Osteocyte (in vitro differentiated cells): ENCODE results near the gene WNT5A. TPM values are rescaled to one million over a fixed set of nuclear protein-coding genes. Genes with fewer than 3 reads are reported as not detected.

Source experiments
- DNase-seq: peaks from one replicate; pipeline ENCODE4 v3.0.0; 2021; ENCODE audit warnings: mixed read lengths; ENCODE audit not compliant: unreplicated experiment; ENCODE audit errors: extremely low spot score
- H3K27ac Mint-ChIP-seq: one replicate; pipeline ENCODE4 v1.8.0; 2021; ENCODE audit warnings: mild to moderate bottlenecking, mixed read lengths; ENCODE audit not compliant: unreplicated experiment
- H3K27me3 Mint-ChIP-seq: one replicate; pipeline ENCODE4 v1.8.0; 2021; ENCODE audit warnings: mixed read lengths; ENCODE audit not compliant: unreplicated experiment
- H3K36me3 Mint-ChIP-seq: one replicate; pipeline ENCODE4 v1.8.0; 2021; ENCODE audit warnings: mixed read lengths; ENCODE audit not compliant: unreplicated experiment
- H3K4me1 Mint-ChIP-seq: one replicate; pipeline ENCODE4 v1.8.0; 2021; ENCODE audit warnings: mixed read lengths; ENCODE audit not compliant: unreplicated experiment
- H3K4me3 Mint-ChIP-seq: one replicate; pipeline ENCODE4 v1.8.0; 2021; ENCODE audit warnings: mild to moderate bottlenecking, moderate library complexity, mixed read lengths; ENCODE audit not compliant: unreplicated experiment
- H3K9me3 Mint-ChIP-seq: one replicate; pipeline ENCODE4 v1.8.0; 2021; ENCODE audit warnings: mixed read lengths; ENCODE audit not compliant: unreplicated experiment
- CTCF ChIP-seq: fragments of 200-600 bp; sonication (generic); IDR thresholded peaks from 2 replicates; pipeline ENCODE4 v1.5.0; 2021; ENCODE audit warnings: antibody characterized with exemption, mild to moderate bottlenecking, moderate library complexity
- total RNA-seq: library from RNA; stranded (reverse); gene quantifications from 2 replicates; pipeline ENCODE4 v1.2.1, GENCODE V29; 2021

Gene WNT5A
- total RNA-seq, 1 donor from 2014 or later: 30.4 TPM

GRCh38 chr3:55514962-55515361, 27.9 kb upstream of the WNT5A start:
- no peak for TF ChIP-seq CTCF
- H3K9me3 Mint-ChIP-seq: no peaks in the 10 kb centered on the region
- no peak for DNase-seq
- H3K4me1 Mint-ChIP-seq: peaks cover 17% of the 10 kb centered on the region
- H3K27ac Mint-ChIP-seq: no peak overlapping the region
- no peak overlapping the region for H3K4me3 Mint-ChIP-seq
- H3K27me3 Mint-ChIP-seq: peaks cover 25% of the 10 kb centered on the region
- no peaks in the 10 kb centered on the region for H3K36me3 Mint-ChIP-seq

DNA sequence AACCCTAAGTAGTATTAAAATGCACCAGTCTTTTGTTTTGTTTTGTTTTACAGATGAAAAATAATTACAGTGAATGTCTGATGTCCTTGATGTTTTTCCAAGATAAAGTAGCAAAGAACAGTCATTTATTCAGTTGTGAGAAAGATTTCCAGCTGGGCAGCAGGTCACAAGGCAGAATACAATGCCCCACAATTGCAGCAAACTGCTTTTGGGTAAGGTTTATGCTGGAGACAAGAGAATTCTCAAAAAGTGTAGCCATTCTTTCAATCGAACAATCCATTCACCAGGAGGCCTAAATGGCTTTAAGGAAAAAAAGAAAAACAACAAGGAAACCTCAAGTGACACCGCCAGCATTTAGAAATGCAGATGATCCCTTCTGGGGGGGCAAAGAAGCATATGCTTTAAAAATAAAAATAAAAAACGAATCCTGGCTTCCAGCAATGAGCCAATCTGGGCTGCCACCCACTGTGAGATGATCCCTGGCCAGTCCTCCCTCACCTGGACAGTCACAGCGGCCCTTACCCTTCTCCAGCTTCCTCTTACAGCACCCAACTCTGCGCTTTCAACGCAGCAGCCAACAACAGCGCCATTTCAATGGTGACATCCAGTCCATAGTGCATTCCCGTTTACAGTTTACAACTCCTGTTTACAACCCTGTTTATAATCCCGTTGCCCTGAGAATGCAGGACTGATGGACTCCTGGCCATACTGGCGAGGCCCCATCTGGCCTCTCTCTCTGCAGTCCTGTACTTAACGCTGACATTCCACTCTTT, 25.7 kb upstream of the WNT5A start:
- no peak for DNase-seq
- H3K27me3 Mint-ChIP-seq: peaks cover 42% of the 10 kb centered on the region
- no peak for TF ChIP-seq CTCF
- no peaks in the 10 kb centered on the region for H3K36me3 Mint-ChIP-seq
- no peak overlapping the region for H3K27ac Mint-ChIP-seq
- no peaks in the 10 kb centered on the region for H3K9me3 Mint-ChIP-seq
- H3K4me3 Mint-ChIP-seq: no peak overlapping the region
- peaks cover 15% of the 10 kb centered on the region for H3K4me1 Mint-ChIP-seq

DNA sequence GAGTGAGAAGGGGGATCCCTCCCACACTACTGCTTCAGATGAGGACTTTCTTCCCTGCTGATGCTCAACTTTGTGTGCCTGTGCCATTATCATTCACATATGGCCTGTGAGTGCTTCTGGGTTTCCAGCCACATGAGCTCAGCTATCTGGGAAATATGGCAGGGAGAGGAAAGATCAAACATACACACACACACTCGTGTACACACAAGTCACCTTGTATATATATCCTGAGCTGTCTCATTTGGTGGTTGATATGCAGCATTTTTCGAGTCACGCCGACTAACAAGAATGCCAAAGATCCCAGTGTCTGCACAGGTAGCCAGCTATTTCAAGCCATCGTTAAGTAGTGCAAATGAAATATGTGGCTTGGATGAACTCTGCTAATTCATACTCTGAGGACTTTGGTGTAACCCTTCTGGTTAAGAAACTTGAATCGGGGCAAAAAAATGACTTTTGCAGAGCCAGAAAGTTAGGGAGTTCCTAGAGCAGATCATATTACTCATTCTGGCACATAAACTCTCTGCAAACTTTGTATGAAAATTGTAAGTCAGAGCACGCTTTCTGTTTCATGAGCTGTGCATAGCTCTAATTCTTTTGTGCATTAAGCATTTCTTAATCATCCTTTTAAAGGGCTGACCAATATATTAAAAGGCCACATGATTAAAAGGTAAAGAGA, 24.9 kb upstream of the WNT5A start:
- Mint-ChIP-seq H3K27me3 (peaks cover 46% of the 10 kb centered on the region), H3K4me3 (no peak overlapping the region)

GRCh38 chr3:55508335-55508734, 21.2 kb upstream of the WNT5A start:
- H3K9me3 Mint-ChIP-seq: no peaks in the 10 kb centered on the region
- H3K36me3 Mint-ChIP-seq: no peaks in the 10 kb centered on the region
- no peak for TF ChIP-seq CTCF
- H3K27ac Mint-ChIP-seq: no peak overlapping the region
- DNase-seq: no peak
- H3K4me1 Mint-ChIP-seq: peaks cover 15% of the 10 kb centered on the region
- H3K4me3 Mint-ChIP-seq: no peak overlapping the region
- H3K27me3 Mint-ChIP-seq: peaks cover 36% of the 10 kb centered on the region

More for the DNA sequence above, 24.9 kb upstream of the WNT5A start:
- DNase-seq: no peak
- H3K9me3 Mint-ChIP-seq: no peaks in the 10 kb centered on the region
- H3K27ac Mint-ChIP-seq: no peak overlapping the region
- peaks cover 15% of the 10 kb centered on the region for H3K4me1 Mint-ChIP-seq
- TF ChIP-seq CTCF: no peak
- H3K36me3 Mint-ChIP-seq: no peaks in the 10 kb centered on the region

GRCh38 chr3:55507808-55508207, 20.7 kb upstream of the WNT5A start:
- Mint-ChIP-seq H3K9me3 (no peaks in the 10 kb centered on the region), H3K4me1 (peaks cover 10% of the 10 kb centered on the region), H3K36me3 (no peaks in the 10 kb centered on the region), H3K27me3 (peaks cover 31% of the 10 kb centered on the region), H3K27ac (no peak overlapping the region), H3K4me3 (no peak overlapping the region)
- no peak for DNase-seq
- no peak for TF ChIP-seq CTCF
